GM19240 (cell line): ENCODE results near the gene KIF25.

Experiments
- DNase-seq: peaks from one replicate; pipeline ENCODE4 v3.0.0; 2011; ENCODE audit warnings: low spot score; ENCODE audit not compliant: insufficient read length

Gene KIF25

DNA sequence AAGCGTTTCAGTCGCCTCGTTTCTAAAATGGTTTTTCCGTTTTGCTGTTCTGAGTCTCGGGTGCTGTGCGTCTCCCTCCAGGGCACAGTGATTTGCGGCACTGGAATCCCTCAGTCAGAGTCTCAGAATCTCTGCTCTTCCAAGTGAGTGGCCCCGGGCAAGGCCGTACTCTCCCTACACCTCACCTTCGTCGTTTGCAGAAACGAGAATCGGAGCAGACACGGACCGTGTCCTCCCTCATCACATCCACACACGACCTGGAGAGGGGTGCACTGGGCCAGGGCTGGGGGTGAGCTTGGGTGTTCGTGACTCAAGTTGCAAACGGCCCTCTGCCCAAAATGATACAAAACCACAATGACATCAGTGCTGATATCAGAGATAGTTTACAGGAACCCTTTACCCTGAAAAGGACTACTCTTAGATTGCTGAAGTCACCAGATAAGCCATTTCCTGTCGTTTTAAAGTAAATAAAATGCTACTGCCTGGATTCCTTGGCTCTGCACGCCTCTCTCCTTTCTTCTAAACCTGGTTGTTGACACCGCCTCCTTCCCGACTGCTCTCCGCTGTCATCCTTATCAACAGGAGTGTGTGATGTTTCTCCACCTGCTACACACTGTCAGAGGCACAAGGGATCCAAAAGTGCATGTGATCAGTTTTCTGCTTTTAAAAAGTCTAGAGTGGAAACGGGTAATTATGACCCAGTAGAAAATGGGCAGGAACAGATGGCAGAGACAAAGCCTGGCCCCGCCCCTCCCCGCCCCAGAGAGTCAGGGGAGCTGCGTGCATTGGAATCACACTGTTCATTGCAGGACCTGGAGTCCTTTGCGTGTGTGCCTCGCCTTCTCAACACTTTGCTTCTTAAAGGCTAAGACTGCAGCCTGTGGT, 38.4 kb downstream of the KIF25 start:
- DNase-seq = no peak

DNA sequence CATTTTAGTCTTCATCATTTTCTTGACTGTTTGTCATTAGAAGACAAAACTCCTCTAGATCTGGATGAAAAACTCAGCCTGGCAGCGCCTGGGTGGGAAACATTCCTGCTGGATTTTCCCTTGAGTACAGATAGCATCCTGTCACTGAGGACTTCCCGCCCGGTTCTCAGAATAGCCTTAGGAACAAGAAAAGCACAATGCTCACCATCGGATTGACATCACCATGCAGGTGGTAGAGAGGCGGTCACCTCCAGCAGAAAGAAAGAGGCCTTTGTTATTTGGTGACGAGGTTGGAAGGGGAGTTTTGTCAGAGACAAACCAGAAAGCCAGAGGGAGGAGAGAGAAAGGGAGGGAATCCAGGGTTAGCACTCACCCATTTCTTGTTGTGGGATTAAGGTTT, 39.8 kb downstream of the KIF25 start:
- no peak for DNase-seq

DNA sequence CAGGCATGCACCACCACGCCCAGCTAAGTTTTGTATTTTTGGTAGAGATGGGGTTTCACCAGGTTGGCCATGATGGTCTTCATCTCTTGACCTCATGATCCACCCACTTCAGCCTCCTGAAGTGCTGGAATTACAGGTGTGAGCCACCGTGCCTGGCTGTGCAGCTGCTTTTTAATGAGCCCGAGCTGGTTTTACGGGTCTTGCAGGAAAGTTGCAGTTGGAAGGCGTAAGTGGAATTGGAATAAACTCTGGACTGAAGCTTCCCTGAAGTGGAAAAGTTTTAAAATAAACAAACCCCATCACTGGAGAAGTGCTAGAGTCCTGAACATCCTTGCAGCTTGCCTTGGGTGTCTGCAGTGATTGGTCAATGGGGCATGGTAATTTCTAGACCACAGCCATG, 40.4 kb downstream of the KIF25 start:
- DNase-seq = no peak

DNA sequence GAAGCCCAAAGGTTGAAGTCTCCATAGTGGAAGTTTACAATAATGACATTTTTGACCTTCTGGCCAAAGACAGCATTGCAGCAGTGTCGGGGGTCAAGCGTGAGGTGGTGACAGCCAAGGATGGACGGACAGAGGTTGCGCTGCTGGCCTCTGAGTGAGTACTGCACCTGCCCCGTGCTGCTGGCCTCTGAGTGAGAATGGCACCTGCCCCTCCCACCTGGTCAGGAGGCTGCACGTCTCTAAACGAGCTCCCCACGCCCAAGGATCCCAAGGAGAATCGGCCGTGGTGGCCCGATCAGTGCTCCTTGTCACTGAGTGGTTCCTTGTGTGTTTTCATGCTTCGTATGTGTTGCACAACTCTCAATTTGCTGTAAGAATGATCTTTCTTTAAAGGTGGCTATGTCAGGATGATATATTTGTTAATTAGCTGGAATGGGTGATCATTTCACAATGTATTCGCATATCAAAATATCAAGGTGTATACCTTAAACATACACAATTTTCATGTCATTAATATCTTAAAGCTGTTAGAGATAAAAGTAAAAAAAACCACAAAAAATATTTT, 41.2 kb downstream of the KIF25 start:
- DNase-seq = no peak

DNA sequence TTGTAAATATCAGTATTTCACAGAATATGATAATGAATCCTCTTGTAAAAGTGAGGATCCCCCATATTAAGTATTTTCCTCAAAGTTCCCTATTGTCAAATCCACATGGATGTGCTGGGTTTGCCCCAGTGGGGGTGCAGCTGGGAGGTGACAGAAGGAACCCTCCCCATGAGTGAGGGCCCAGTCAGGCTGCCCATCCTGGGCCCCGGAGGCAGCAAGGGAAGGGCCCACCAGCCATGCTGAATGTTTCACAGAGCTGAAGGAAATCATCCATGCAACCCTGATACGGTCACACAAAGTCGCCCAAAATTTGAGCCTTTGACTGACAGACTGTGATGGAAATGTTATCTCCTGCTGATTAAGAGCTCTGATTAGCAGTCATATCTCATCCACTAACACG, 41.8 kb downstream of the KIF25 start:
- no peak for DNase-seq

DNA sequence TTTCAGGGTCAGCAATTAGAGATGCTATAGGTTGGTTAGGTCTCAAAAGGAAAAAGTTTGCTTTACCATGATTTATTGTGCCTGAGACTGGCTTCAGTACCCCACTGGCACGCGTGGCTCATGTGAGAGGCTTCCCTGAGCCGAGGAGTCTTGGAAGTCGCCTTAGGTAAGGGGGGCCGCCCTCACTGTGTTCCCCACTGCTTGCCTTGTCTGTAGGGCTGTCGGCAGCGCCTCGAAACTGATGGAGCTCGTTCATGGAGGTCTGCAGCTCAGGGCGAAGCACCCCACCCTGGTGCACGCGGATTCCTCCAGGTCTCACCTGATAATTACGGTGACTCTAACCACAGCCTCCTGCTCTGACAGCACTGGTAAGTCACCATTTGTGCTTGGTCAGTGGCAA, 42.4 kb downstream of the KIF25 start:
- no peak for DNase-seq

DNA sequence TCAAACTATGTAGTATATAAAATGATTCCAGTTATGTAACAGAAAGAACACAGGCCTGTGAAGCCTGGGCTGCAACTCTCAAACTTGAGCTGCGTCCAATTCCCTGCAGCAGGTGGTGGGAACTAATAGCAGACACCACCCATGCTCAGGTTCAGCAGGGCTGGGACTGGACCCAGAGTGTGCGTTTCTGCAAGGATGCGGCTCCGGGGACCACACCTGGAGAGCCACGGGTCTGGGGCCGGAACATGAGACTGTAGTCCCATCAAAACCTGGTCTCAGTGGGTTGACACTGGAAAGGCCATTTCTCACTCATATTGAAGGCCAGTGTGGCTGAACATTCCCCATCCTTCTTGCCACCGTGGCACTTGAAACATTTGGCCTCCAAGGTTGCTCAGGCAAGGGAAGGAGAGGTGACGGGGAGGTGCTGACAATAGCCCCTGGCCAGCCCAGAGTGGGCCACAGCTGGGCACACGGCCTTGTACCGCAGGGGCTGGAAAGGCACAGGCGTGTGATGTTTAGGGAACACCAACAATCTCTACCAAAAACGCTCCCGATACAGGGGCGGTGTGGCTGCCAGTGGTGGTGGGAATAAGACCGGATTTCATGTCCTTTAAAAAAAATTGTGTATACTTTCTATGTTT, 43.5 kb downstream of the KIF25 start:
- DNase-seq = no peak

DNA sequence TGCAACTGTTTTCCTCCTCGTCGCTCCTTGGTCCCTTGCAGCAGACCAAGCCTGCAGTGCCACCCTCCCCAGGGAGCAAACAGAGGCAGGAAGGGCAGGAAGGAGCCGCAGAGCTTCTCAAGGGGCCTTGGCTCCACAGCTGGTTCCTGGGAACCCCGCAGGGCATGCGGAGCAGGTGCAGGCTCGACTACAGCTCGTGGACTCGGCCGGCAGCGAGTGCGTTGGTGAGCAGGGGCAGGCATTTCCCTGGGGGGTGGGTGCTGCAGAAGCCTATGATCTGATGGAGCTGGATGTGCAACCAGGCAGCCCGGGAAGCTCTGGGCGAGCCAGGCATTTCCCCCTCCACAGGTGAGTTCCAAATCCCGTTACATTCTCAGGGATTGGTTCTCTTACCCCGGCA, 44.5 kb downstream of the KIF25 start:
- no peak for DNase-seq

DNA sequence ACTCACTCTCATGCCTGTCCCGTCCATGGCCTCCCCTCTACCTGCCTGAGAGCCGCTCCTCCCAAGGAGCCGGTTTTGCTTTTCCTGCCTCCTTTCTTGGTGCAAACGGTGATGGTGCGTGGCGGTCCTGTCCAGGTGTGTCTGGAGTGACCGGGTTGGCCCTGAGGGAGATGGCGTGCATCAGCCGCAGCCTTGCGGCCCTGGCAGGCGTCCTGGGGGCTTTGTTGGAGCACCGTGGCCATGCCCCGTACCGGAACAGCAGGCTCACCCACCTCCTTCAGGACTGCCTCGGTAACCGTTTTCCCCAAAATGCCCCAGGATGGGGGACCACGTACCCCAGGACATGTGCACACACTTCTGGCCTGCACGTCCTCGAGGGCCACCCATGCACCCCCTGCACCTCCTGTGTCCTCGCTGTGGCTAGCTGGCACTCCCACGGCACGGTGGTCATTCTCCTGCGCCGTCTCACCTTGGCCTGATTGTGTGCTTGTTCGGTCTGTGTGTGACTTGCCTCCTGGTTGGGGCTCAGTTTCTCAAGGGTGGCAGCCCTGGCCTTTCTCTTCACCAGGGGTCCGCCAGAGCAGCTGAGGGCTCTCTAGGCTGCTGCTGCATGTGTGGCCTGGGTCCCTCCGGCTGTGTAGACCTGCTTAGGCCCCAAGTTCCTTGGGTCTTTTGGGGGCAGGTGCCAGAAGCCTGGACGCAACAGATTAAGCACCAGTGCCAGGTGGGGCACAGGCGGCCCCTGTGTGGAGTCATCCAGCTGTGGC, 45.1 kb downstream of the KIF25 start:
- DNase-seq = no peak

DNA sequence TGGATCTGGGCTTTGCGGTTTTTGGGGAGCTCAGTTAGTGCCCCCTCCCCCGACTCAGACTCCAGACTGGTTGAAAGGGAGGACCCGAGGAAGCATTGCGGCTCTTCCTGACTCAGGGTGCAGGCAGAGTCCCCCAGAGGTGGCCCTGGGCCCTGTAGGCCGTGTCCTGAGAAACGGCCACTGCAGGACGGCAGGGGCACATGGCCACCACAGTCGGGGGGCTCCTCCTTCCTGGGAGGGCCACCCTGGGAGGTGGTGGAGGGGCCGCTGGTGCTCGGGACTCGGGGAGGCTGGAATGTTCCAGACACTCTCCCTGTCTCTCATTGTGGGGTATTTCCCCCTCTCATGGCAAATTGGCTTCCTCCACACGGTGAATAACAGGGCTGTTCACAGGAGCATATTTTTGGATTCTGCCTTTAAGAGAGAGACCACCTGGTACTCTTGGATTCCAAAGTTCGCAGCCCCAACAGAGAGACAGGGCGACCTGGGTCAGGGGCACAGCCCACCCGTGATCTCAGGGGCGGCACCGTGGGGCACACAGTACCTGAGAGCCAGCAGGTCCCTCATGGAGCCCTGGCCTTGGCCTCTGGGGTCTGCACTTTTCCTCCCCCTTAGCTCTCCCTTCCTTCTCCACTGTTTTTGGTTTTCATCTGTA, 45.8 kb downstream of the KIF25 start:
- no peak for DNase-seq

DNA sequence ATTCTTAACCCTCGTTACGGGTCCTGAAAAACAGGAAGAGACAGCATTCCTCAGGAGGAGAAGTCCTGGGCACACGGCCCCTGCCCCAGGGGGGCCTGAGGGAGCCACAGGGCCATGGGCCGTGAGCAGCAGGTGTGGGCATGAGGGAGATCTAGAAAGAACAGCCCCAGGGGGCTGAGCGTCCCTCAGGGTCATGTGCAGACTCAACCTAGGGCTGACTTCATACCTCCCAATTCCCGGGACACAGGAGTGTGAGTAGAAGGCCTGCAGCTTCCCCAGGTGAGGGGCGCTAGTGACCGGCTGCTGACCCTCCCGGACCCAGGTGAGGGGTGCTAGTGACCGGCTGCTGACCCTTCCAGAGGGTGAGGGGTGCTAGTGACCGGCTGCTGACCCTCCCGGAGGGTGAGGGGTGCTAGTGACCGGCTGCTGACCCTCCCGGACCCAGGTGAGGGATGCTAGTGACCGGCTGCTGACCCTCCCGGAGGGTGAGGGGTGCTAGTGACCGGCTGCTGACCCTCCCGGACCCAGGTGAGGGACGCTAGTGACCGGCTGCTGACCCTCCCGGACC, 46.5 kb downstream of the KIF25 start:
- no peak for DNase-seq

DNA sequence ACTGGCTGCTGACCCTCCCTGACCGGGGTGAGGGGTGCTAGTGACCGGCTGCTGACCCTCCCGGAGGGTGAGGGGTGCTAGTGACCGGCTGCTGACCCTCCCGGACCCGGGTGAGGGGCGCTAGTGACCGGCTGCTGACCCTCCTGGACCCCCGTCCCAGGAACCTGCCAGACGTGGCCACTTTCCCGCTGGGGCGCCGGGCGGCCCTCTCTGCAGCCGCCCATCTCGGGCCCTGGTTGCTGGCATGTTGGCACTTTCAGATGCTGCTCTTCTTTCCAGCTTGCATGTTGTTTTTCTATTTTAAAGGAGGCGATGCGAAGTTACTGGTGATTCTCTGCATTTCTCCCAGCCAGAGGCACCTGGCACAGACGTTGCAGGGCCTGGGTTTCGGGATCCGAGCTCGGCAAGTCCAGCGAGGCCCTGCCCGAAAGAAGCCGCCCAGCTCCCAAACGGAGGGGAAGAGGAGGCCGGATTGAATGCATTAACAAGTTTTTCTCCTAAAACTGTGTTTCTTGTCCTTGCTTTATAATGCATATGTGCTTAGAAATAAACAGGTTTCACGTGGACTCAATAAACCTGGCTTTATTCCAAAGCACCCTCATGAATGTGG, 47.2 kb downstream of the KIF25 start:
- no peak for DNase-seq

DNA sequence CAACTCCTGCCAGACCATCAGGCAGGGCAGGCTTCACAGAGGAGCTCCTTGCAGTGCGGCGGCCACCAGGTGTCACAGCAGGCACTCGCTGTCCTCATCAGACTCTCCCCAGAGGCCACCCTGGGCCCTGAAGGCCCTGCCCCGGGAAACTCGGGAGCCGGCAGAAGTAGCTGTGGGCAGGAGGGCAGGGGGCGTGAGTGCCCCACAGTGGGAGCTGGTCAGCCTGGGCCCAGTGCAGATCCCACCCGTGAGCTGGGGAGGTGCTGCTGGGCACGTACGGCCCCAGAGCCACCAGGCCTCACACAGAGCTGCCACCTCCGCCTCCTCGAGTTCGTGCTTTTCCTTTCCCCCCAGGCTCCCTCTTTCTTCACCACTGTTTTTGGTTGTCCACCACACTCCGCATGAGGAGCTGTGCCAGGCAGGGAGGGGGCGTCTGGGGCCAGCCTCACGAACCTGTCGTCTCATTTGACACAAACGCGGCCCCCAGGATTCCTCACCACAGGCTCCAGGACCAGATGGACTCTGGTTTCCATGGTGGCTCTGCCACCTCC, 47.7 kb downstream of the KIF25 start:
- DNase-seq = no peak

DNA sequence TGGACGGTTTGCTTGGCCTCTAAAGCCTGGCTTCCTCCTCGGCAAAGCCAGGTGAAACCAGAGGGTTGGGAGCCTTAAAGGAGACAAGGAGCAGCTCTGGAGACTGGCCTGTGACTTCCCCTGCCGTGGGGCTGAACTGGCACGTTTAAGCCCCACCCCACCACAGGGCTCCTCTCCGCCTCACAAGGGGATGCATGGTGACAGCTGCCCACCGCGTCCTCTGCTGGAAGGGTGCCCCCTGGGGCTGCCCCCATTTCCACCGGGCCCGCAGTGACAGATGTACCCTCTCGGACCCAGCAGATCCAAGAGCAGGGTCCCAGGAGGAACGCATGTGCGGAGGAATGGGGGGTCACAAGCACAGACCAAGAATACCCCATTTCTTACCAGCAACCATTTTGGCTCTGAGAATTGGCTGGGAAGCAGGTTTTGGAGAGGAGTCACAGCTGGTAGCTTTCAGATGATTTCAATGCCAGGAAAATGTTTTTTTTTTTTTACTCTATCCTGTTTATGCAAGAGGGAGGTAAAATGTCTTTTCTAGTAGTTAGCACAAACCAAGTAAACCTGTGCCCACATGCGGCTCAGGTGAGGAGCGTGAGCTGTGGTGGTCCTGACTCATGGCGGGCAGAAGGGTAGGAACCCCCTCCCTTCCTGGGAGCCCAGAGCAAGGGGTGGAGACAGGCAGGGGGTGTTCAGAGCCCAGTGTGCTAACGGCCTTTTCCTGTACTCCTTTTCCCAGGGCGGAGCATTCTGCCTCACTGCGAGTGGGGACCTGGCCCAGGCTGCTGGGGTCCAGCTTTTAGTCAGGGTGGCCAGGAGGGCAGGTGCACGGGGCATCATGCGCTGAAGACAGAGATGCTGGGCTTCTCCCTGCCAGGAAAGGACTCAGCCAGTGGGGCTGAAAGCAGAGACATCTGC, 48.5 kb downstream of the KIF25 start:
- no peak for DNase-seq

DNA sequence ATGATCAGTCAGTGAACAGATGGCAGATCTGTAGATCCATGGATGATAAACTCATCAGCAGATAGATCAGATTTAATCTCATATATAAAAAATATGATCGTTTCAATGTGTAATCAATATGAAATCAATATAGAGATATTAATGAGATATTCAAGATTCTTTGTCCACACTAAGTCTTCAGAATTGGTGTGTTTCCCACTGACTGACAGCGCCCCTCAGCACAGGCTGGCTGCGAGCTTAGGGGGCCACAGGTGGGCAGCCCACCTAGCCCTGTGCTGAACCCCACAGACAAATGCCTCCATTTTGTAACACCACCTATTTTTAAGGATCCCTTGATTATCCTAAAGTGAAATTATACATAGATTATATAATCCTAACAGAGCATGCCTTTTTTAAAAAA, 49.2 kb downstream of the KIF25 start:
- no peak for DNase-seq

DNA sequence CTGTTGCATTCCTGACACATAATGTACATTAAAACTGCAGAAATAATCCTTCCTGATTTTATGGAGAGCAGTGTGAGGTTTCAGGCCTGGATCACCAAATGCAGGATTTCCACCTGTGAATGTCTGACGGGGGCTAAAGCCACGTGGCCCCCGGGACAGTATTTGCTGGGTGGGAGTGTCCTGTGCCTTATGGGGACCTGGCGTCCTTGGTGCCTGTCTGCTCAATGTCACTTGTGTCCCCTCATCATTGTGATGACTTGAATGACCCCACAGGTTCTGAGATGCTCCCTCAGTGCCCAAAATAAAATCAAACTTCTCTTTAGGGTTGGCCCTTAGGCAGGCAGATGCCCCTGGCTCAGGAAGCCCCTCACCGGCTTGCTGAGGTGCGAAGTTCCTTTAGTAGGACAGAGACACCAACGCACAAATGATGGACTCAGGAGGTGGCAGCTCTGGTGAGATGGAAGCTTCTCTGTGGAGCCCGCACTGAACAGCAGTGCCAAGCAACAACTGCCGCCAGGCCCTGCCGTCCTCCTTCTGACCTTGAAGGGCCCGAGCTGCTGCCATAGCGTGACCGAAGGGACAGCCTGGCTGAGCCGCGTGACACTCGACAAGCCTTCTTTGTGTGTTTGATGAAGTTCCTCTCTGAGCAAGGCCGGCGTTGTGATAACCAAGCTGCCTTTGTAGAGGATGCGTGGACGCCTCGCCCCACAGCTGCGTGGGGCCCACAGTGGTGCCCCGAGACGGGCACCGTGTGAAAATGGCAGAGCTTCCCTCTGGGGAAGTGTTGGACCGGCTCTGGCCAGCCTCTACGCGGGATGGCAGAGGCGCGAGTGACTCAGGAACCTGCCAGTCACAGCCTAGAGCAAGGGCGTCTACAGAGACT, 50.6 kb downstream of the KIF25 start:
- DNase-seq = no peak

DNA sequence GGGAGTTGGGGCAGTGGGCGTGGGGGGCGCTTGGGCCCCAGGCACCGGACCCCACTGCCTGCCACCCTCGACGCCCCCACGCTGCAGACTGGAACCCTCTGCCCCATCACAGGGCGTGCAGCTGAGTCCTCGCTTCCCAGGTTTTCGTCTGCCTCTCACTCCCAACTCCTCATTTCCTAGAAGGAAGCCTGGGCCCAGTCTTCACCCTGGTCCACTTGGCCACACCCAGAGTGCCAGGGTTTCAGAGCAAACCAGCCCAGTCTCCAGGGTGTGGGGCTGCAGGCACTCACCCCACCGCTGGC, 51.2 kb downstream of the KIF25 start:
- no peak for DNase-seq

DNA sequence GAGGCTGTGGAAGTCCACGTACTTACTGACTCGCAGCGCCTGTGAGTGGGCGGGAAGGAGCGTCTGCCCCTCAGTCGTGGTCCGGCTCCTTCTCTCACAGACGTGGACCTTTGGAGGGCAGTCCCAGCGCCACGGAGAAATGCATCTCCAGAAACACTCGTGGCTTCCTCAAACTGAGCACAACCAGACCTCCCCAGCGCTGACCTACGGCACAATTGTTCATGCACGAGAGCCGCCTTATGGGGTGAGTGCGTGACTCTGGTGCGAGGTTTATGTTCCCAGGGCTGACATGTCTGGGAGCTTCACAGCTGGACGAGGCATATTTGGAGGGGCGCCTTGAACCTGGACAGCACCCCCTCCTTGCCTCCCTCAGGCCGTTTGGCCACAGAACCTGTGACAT, 51.8 kb downstream of the KIF25 start:
- no peak for DNase-seq
